ENCODE measurements around the gene CRIP2. TPM values are rescaled to one million over a fixed set of nuclear protein-coding genes. Genes with fewer than 3 reads are reported as not detected.

CRIP2 gene
- total RNA-seq, 2 experiments from 2014 or later = 2.7 to 2.8 TPM

- no peak for DNase-seq
- no peak overlapping the region for H3K27ac Mint-ChIP-seq
- peaks cover 18% of the 10 kb centered on the region for H3K4me1 Mint-ChIP-seq (ENCODE audit: low read depth)
- H3K9me3 Mint-ChIP-seq = no peaks in the 10 kb centered on the region
- H3K27me3 Mint-ChIP-seq = peaks cover 14% of the 10 kb centered on the region
- intact Hi-C loops (cut with micrococcal nuclease) = loop anchor here (2.0 to 10.0 kb wide), 2 partner anchors 15 to 49 kb away; partner anchors contain the start of genes TEDC1 and TMEM121
- no peaks in the 10 kb centered on the region for H3K36me3 Mint-ChIP-seq
- peak overlapping the region; percentile 52 for H3K4me3 Mint-ChIP-seq
- POLR2A ChIA-PET = no interaction called here
- CTCF ChIA-PET = interaction anchor here (3.7 kb wide), 1 partner anchor 14 kb away, joined by 18 read pairs; no protein-coding TSS in a partner anchor
These were observed 862 bp downstream of the CRIP2 start for GRCh38 chr14:105475269-105476096.

- intact Hi-C loops (cut with micrococcal nuclease) = loop anchor here (2.0 to 10.0 kb wide), 2 partner anchors 15 to 49 kb away; partner anchors contain the start of genes TEDC1 and TMEM121
These were observed 1.6 kb downstream of the CRIP2 start for GRCh38 chr14:105476097-105476830.

DNA sequence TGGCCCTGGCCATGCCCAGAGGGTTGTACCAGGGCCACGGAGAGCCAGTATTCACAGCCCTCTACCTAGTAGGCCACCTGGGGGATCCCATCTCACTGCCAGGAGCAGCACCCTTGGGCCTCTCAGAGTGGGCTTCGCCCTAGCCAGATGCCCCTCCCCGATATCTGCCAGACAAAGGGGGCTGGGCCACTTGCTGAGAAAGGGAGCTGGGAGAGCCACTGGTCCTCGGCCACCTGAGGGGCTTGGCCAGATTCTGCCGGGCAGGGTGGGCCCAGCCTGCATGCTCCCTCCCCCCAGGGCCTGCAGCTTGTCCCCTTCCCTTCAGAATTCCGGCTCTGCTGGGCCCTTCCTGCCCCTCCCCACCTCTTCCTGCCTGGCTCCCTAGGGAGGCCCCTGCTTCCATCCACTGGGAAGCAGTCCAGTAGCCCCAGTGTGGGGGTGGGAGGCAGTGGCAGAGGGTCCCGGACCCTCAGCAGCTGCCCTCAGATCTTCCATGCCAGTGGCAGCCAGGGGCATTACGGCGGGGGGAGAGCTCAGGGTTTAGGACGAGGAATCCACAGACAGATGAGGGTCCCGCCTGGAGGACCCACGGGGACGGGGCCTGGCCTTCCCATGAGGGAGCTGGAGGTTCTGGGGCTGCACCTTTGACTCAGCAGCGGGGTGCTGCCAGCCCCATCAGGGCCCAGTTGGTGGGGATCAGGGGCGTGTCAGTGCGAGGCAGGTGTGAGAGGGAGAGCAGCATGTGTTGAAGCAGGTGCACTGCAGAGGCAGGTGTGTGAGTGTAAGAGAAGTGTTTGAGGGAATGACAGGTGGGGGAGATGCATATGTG lies 2.4 kb downstream of the CRIP2 start:
- Mint-ChIP-seq H3K36me3 (no peaks in the 10 kb centered on the region), H3K9me3 (no peaks in the 10 kb centered on the region), H3K4me3 (peak overlapping the region; percentile 4), H3K27ac (no peak overlapping the region), H3K27me3 (peaks cover 14% of the 10 kb centered on the region), H3K4me1 (ENCODE audit: low read depth) (peaks cover 32% of the 10 kb centered on the region)
- no peak for DNase-seq
- intact Hi-C loops (cut with micrococcal nuclease) = loop anchor here (2.0 to 10.0 kb wide), 2 partner anchors 14 to 48 kb away; partner anchors contain the start of genes TEDC1 and TMEM121
- ChIA-PET POLR2A (interaction anchor here (0.9 to 2.7 kb wide), 2 partner anchors 13 to 15 kb away, joined by 3 to 10 read pairs; no protein-coding TSS in a partner anchor), CTCF (interaction anchor here (3.7 kb wide), 1 partner anchor 13 kb away, joined by 18 read pairs; no protein-coding TSS in a partner anchor)

More at GRCh38 chr14:105476097-105476830, 1.6 kb downstream of the CRIP2 start:
- Mint-ChIP-seq H3K4me1 (ENCODE audit: low read depth) (peaks cover 26% of the 10 kb centered on the region), H3K27me3 (peaks cover 14% of the 10 kb centered on the region), H3K9me3 (no peaks in the 10 kb centered on the region), H3K27ac (no peak overlapping the region), H3K4me3 (no peak overlapping the region), H3K36me3 (no peaks in the 10 kb centered on the region)
- ChIA-PET CTCF (interaction anchor here (3.7 kb wide), 1 partner anchor 14 kb away, joined by 18 read pairs; no protein-coding TSS in a partner anchor), POLR2A (interaction anchor here (0.9 to 2.7 kb wide), 2 partner anchors 14 to 16 kb away, joined by 3 to 10 read pairs; no protein-coding TSS in a partner anchor)
- no peak for DNase-seq

- H3K27ac Mint-ChIP-seq = no peak overlapping the region
- H3K36me3 Mint-ChIP-seq = no peaks in the 10 kb centered on the region
- H3K4me3 Mint-ChIP-seq = no peak overlapping the region
- H3K27me3 Mint-ChIP-seq = peaks cover 14% of the 10 kb centered on the region
- H3K4me1 Mint-ChIP-seq (ENCODE audit: low read depth) = peaks cover 40% of the 10 kb centered on the region
- no peaks in the 10 kb centered on the region for H3K9me3 Mint-ChIP-seq
- intact Hi-C loops (cut with micrococcal nuclease) = loop anchor here (2.0 to 10.0 kb wide), 2 partner anchors 13 to 47 kb away; partner anchors contain the start of genes TEDC1 and TMEM121
- peak; percentile 48 for DNase-seq
- ChIA-PET CTCF (interaction anchor here (3.7 kb wide), 1 partner anchor 12 kb away, joined by 18 read pairs; no protein-coding TSS in a partner anchor), POLR2A (interaction anchor here (2.7 kb wide), 1 partner anchor 12 kb away, joined by 10 read pairs; no protein-coding TSS in a partner anchor)
These were observed 3.2 kb downstream of the CRIP2 start for GRCh38 chr14:105477660-105478397.

DNA sequence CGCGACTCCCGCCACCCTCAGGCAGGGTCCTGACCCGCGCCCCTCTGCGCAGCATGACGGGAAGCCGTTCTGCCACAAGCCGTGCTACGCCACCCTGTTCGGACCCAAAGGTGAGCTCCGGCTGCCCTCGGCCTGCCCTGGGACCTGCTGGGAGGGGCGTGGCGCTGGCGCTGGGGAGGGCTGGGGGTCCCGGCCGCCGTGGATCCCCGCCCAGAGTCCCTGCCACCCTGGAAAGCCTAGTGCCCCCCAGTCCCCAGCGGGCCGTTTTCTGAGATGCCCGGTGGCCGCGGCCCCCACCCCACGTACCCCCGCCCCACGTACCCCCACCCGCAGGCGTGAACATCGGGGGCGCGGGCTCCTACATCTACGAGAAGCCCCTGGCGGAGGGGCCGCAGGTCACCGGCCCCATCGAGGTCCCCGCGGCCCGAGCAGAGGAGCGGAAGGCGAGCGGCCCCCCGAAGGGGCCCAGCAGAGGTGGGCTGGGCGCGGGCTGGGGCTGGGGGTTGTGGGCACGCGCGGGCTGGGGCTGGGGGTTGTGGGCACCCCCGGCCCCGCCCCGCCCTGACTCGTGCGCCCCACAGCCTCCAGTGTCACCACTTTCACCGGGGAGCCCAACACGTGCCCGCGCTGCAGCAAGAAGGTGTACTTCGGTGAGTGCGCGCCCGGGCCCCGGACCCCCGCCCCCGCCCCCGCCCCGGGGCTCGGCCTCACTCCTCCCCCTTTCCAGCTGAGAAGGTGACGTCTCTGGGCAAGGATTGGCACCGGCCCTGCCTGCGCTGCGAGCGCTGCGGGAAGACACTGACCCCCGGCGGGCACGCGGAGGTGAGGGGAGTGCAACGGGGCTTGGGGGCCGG lies 4.0 kb downstream of the CRIP2 start:
- Mint-ChIP-seq H3K4me3 (no peak overlapping the region), H3K27me3 (peaks cover 14% of the 10 kb centered on the region), H3K27ac (no peak overlapping the region), H3K4me1 (ENCODE audit: low read depth) (peaks cover 44% of the 10 kb centered on the region), H3K36me3 (no peaks in the 10 kb centered on the region), H3K9me3 (no peaks in the 10 kb centered on the region)
- intact Hi-C loops (cut with micrococcal nuclease) = loop anchor here (10.0 kb wide), 1 partner anchor 46 kb away; the partner anchor contains the start of gene TMEM121
- no peak for DNase-seq
- POLR2A ChIA-PET = interaction anchor here (2.7 kb wide), 1 partner anchor 11 kb away, joined by 10 read pairs; no protein-coding TSS in a partner anchor
- CTCF ChIA-PET = interaction anchor here (3.7 kb wide), 1 partner anchor 11 kb away, joined by 18 read pairs; no protein-coding TSS in a partner anchor

DNA sequence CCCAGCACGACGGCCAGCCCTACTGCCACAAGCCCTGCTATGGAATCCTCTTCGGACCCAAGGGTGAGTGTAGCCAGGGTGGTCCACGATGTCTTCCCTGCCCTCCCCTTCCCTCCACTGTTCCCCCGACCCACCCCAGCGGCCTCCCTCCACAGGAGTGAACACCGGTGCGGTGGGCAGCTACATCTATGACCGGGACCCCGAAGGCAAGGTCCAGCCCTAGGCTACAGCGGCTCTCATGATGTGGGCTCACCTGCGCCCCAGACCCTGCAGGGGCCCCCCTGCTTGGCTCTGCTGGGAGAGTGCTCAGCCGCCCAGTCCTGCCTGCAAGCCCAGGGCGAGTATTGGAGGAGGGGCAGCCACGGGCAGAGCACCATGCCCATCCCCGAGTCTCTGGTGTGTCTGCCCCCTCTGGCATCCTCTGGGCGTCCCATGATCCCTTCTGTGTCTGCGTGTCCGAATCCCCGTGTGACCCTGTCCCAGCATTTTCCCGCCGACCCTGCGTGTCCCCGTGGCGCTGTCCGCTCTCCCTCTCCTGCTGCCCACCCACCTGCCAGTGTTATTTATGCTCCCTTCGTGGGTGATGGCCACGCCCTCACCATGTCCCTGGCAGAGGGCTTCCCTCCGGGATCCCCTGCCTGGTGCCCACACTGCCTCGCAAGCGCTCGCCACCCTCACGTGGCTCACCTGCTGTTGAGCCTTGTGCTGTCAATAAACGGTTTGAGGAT lies 5.0 kb downstream of the CRIP2 start:
- ChIA-PET CTCF (interaction anchor here (0.7 to 3.7 kb wide), 4 partner anchors 10 to 389 kb away, joined by 3 to 177 read pairs (median 11); partner anchors contain the start of gene TEDC1), POLR2A (no interaction called here)
- H3K27me3 Mint-ChIP-seq = peaks cover 14% of the 10 kb centered on the region
- no peak for DNase-seq
- peaks cover 49% of the 10 kb centered on the region for H3K4me1 Mint-ChIP-seq (ENCODE audit: low read depth)
- intact Hi-C loops (cut with micrococcal nuclease) = loop anchor here (10.0 kb wide), 1 partner anchor 45 kb away; the partner anchor contains the start of gene TMEM121
- H3K27ac Mint-ChIP-seq = no peak overlapping the region
- H3K4me3 Mint-ChIP-seq = no peak overlapping the region
- no peaks in the 10 kb centered on the region for H3K9me3 Mint-ChIP-seq
- H3K36me3 Mint-ChIP-seq = no peaks in the 10 kb centered on the region

DNA sequence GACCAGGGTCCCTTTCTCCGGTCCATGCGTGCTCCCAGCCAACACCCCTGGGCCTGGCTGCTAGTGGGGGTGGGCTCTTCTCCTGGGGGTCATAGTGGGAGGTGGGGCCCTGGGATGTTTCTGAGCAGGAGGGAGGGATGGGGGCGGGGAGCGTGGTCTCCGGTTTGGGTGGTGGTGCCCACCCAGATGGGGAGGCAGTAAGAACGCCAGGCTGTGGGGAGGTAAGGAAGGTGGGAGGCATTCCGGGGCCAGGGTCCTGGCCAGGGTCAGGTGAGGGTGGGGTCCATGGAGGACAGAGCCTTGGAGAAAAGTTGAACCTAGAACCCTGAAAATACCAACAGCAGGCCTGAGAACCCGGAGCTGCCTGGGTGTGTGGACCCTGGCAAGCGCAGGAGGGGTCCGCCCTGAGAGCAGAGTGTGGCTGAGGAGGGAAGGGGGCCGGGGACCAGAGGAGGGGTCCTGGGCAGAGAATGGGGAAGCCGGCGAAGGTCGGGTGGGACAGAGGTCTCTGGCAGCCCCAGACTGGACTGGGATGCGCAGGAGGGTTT lies 5.7 kb downstream of the CRIP2 start:
- Mint-ChIP-seq H3K27me3 (peaks cover 14% of the 10 kb centered on the region), H3K4me1 (ENCODE audit: low read depth) (peaks cover 55% of the 10 kb centered on the region), H3K9me3 (no peaks in the 10 kb centered on the region), H3K4me3 (no peak overlapping the region), H3K27ac (no peak overlapping the region), H3K36me3 (no peaks in the 10 kb centered on the region)
- ChIA-PET POLR2A (interaction anchor here (0.6 to 3.0 kb wide), 7 partner anchors 11 to 105 kb away, joined by 3 to 55 read pairs (median 3); partner anchors contain the start of gene TEDC1), CTCF (interaction anchor here (0.5 to 3.2 kb wide), 31 partner anchors 10 to 416 kb away, joined by 3 to 177 read pairs (median 4); partner anchors contain the start of genes BRF1, TEDC1 and TEX22)
- intact Hi-C loops (cut with micrococcal nuclease) = no loop called here
- no peak for DNase-seq

GRCh38 chr14:105480807-105481801 lies 6.5 kb downstream of the CRIP2 start:
- Mint-ChIP-seq H3K27me3 (peaks cover 14% of the 10 kb centered on the region), H3K4me1 (ENCODE audit: low read depth) (peaks cover 60% of the 10 kb centered on the region), H3K9me3 (no peaks in the 10 kb centered on the region), H3K27ac (peak overlapping the region; percentile 92), H3K4me3 (peak overlapping the region; percentile 71), H3K36me3 (no peaks in the 10 kb centered on the region)
- DNase-seq = peak; percentile 95
- intact Hi-C loops (cut with micrococcal nuclease) = no loop called here
- POLR2A ChIA-PET = interaction anchor here (0.6 to 3.0 kb wide), 7 partner anchors 10 to 106 kb away, joined by 3 to 55 read pairs (median 3); partner anchors contain the start of gene TEDC1
- CTCF ChIA-PET = interaction anchor here (0.5 to 3.2 kb wide), 31 partner anchors 10 to 416 kb away, joined by 3 to 177 read pairs (median 4); partner anchors contain the start of genes BRF1, TEDC1 and TEX22
